GM19023 (cell line): ENCODE results near the gene FAM185A.
"Not testable (repeated sequence)": the region's sequence is repeated elsewhere in the genome, so short reads cannot be mapped to it uniquely, and the experiment has no call there.

Source experiments
- ATAC-seq: cut with Tn5 transposase; IDR thresholded peaks from one replicate; pipeline ENCODE4 v1.9.1; 2021; ENCODE audit warnings: mild to moderate bottlenecking, moderate library complexity; ENCODE audit not compliant: unreplicated experiment

FAM185A gene

GRCh38 chr7:102828286-102828685 is 79.5 kb downstream of the FAM185A start:
- no peak for ATAC-seq

GRCh38 chr7:102829075-102829474 is 80.3 kb downstream of the FAM185A start:
- ATAC-seq: no peak

- ATAC-seq: no peak
Observed at GRCh38 chr7:102830197-102830596, 81.4 kb downstream of the FAM185A start.

GRCh38 chr7:102832674-102833073 is 83.9 kb downstream of the FAM185A start:
- no peak for ATAC-seq

- ATAC-seq: no peak
Observed at GRCh38 chr7:102833343-102833742, 84.5 kb downstream of the FAM185A start.

DNA sequence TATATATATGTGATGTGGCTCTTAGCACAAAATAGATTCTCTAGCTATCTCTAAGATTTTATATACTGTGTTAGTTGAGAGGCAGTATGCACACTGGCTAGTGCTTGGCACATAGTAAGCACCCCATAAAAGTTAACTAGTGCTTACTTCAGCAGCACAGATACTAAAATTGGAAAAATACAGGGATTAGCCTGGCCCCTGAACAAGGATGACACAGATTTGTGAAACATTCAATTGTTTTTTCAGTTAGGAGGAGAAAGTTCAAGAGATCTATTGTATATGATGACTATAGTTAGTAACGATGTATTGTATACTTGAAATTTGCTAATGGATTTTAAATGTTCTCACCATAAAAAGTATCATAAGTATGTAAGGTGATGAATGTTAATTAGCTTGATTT is 85.7 kb downstream of the FAM185A start:
- no peak for ATAC-seq

- ATAC-seq: peak; percentile 80
Observed at GRCh38 chr7:102834999-102835398, 86.2 kb downstream of the FAM185A start.

DNA sequence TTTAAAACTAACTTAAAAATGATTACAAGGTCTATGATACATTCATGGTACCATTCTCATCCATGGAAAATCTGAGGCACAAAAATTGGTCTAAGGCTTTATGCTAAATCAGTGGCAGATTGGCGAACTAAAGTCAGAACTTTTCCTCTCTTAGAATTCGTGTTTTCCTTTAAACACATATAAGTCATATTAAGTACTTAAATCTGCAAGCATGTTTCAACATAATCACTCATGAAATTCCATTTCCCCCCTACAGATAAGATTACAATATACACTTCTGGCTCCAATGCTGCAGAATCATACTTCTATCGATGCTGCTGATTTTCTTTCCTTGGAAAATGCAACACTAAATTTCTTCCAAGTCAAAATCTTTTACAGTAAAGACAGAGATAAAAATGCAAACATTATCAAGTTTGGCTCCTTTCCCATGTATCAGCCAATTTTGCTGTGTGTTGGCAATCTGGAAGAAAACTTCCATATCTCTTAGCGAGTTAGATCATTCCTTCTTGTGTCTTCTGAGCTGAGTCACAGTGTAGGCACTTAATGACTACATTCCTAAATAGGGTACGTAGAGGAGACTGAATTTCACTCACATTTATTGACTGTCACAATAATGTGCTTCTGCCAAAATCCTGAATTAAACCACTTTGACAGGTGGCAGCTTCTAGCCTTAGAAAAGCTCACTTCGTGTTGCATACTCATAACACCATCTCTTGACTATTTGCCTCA is 87.6 kb downstream of the FAM185A start:
- ATAC-seq: no peak

DNA sequence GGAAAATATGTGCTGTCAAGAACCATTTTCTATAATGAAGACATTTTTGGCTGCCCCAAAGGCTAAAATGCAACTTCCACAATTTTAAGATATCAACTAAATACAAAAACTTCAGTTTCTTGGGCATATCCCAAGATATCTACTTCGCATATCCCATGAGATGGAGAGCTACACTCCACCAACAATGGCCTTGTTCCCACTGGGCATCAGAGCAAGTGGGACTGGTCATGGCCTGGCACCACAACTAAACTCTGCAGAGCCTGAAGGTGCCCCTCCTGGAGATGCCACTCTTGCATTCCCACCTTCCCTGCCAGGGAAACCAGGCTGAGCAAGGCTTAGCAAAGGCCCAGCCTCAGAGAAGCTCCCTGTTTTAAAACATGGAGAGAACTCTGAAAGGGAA is 88.2 kb downstream of the FAM185A start:
- ATAC-seq: no peak

DNA sequence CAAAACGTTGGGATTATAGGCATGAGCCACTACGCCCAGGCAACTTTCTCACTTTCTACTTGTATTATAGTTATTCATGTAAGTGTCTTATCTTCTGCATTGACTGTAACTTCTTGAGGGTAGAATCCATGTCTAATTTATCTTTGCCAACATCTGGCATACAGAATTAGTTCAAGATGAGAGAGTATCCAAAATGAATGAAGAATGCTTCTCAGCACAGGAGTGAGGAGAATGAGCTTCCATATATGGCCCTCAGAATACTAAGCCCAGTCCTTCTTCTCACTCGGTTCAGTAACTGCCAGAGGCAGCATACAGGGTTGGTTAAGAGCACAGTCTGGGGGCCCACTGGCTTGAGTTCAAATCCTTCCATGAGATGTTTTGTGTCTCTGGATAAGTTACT is 89.0 kb downstream of the FAM185A start:
- no peak for ATAC-seq

DNA sequence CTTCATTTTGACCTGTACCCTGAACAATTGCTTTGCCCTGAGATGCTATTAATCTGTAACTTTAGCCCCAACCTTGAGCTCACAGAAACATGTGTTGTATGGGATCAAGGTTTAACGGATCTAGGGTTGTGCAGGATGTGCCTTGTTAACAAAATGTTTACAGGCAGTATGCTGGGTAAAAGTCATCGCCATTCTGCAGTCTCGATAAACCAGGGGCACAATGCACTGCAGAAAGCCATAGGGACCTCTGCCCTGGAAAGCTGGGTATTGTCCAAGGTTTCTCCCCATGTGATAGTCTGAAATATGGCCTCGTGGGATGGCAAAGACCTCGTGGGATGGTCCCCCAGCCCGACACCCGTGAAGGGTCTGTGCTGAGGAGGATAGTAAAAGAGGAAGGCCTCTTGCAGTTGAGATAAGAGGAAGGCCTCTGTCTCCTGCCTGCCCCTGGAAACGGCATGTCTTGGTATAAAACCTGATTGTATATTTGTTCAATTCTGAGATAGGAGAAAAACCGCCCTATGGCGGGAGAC is 89.8 kb downstream of the FAM185A start:
- not testable (repeated sequence) for ATAC-seq

DNA sequence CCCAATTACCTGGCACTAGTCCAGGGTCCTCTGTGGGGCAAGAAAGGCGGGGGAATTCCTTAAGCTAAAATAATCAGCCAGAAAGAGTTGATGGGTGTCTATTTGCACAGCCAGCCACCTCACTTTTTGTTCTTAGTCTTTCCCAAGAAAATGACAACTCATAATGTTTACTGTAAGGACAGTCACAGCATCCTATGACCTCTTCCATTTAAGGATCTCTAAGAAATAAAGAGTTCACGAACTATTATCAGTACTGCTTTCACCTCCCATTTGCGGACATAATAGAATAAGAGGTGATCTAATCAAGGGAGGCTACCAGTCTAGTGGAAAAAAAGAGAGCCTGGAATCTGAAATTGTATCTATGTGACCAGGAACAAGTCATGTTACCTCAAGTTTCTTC is 91.6 kb downstream of the FAM185A start:
- no peak for ATAC-seq

GRCh38 chr7:102841290-102841689 is 92.5 kb downstream of the FAM185A start:
- ATAC-seq: no peak

GRCh38 chr7:102842284-102842683 is 93.5 kb downstream of the FAM185A start:
- no peak for ATAC-seq

GRCh38 chr7:102843850-102844249 is 95.1 kb downstream of the FAM185A start:
- ATAC-seq: peak; percentile 87

DNA sequence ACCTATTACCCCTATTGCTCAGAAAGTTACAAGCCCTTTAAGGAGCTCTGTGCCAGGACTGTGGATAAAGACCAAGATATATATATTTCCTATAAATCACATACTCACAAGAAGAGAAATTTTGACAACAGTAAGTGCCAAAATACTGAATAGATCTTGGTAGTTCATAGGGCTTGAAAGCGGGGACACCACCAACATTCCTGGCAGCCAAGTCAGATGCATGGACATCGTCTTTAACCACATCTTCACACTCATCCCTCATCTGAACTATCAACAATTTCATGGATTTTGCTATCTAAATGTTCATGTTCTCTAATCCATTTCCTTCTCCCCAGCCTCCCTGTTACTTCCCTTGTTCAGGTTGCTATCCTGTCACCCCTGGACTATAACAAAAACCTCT is 96.5 kb downstream of the FAM185A start:
- no peak for ATAC-seq

- no peak for ATAC-seq
Observed at GRCh38 chr7:102849079-102849478, 100.3 kb downstream of the FAM185A start.

GRCh38 chr7:102849538-102849937 is 100.7 kb downstream of the FAM185A start:
- no peak for ATAC-seq

- ATAC-seq: no peak
Observed at GRCh38 chr7:102856036-102856435, 107.2 kb downstream of the FAM185A start.
